Loucy (cell line): ENCODE results near the gene SGPP1.

Source experiments
- EZH2phosphoT487 ChIP-seq: fragments of 200-600 bp; IDR thresholded peaks from 2 replicates; pipeline ENCODE4 v1.6.1; 2018; ENCODE audit warnings: antibody characterized with exemption, mild to moderate bottlenecking, moderate library complexity, borderline replicate concordance
- TF ChIP-seq, protein P1 (sequence below): fragments of 200-600 bp; sonication (generic); conservative IDR thresholded peaks from 2 replicates; pipeline ENCODE4 v1.5.1; 2014; ENCODE audit warnings: mild to moderate bottlenecking, antibody characterized with exemption, low read length

GRCh38 chr14:63707216-63707615 lies 20.6 kb downstream of the SGPP1 start:
- TF ChIP-seq, protein P1, sequence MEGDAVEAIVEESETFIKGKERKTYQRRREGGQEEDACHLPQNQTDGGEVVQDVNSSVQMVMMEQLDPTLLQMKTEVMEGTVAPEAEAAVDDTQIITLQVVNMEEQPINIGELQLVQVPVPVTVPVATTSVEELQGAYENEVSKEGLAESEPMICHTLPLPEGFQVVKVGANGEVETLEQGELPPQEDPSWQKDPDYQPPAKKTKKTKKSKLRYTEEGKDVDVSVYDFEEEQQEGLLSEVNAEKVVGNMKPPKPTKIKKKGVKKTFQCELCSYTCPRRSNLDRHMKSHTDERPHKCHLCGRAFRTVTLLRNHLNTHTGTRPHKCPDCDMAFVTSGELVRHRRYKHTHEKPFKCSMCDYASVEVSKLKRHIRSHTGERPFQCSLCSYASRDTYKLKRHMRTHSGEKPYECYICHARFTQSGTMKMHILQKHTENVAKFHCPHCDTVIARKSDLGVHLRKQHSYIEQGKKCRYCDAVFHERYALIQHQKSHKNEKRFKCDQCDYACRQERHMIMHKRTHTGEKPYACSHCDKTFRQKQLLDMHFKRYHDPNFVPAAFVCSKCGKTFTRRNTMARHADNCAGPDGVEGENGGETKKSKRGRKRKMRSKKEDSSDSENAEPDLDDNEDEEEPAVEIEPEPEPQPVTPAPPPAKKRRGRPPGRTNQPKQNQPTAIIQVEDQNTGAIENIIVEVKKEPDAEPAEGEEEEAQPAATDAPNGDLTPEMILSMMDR = no peak
- TF ChIP-seq EZH2phosphoT487 = no peak
